ENCODE results near the gene WNK4. TPM values are rescaled to one million over a fixed set of nuclear protein-coding genes. Genes with fewer than 3 reads are reported as not detected.

Gene WNK4
- total RNA-seq, 1 donor from 2014 or later: 5.8 TPM

GRCh38 chr17:42781639-42782165 is 1.3 kb downstream of the WNK4 start:
- Mint-ChIP-seq H3K4me3 (ENCODE audit: low read depth) (peak overlapping the region; percentile 69), H3K4me1 (ENCODE audit: low read depth) (peaks cover 14% of the 10 kb centered on the region), H3K27ac (no peak overlapping the region), H3K27me3 (peaks cover 35% of the 10 kb centered on the region), H3K9me3 (ENCODE audit: low read depth) (no peaks in the 10 kb centered on the region), H3K36me3 (ENCODE audit: insufficient read depth) (peaks cover 6% of the 10 kb centered on the region)
- DNase-seq (ENCODE audit: low spot score, unreplicated experiment): no peak
- TF ChIP-seq CTCF (IDR thresholded peaks at IDR 0.05; ENCODE audit: unreplicated experiment): no peak

GRCh38 chr17:42782166-42783061 is 2.0 kb downstream of the WNK4 start:
- peaks cover 35% of the 10 kb centered on the region for H3K27me3 Mint-ChIP-seq
- H3K4me3 Mint-ChIP-seq (ENCODE audit: low read depth): no peak overlapping the region
- no peak overlapping the region for H3K27ac Mint-ChIP-seq
- no peak for TF ChIP-seq CTCF (IDR thresholded peaks at IDR 0.05; ENCODE audit: unreplicated experiment)
- no peaks in the 10 kb centered on the region for H3K9me3 Mint-ChIP-seq (ENCODE audit: low read depth)
- peaks cover 14% of the 10 kb centered on the region for H3K4me1 Mint-ChIP-seq (ENCODE audit: low read depth)
- DNase-seq (ENCODE audit: low spot score, unreplicated experiment): no peak
- H3K36me3 Mint-ChIP-seq (ENCODE audit: insufficient read depth): peaks cover 6% of the 10 kb centered on the region

GRCh38 chr17:42783062-42783790 is 2.8 kb downstream of the WNK4 start:
- Mint-ChIP-seq H3K9me3 (ENCODE audit: low read depth) (no peaks in the 10 kb centered on the region), H3K36me3 (ENCODE audit: insufficient read depth) (peaks cover 1% of the 10 kb centered on the region), H3K27me3 (peaks cover 35% of the 10 kb centered on the region), H3K4me1 (ENCODE audit: low read depth) (peaks cover 14% of the 10 kb centered on the region), H3K27ac (peak overlapping the region; percentile 43), H3K4me3 (ENCODE audit: low read depth) (no peak overlapping the region)
- DNase-seq (ENCODE audit: low spot score, unreplicated experiment): no peak
- no peak for TF ChIP-seq CTCF (IDR thresholded peaks at IDR 0.05; ENCODE audit: unreplicated experiment)

- peaks cover 1% of the 10 kb centered on the region for H3K36me3 Mint-ChIP-seq (ENCODE audit: insufficient read depth)
- no peak for TF ChIP-seq CTCF (IDR thresholded peaks at IDR 0.05; ENCODE audit: unreplicated experiment)
- H3K27ac Mint-ChIP-seq: peak overlapping the region; percentile 43
- H3K27me3 Mint-ChIP-seq: peaks cover 35% of the 10 kb centered on the region
- DNase-seq (ENCODE audit: low spot score, unreplicated experiment): no peak
- H3K4me1 Mint-ChIP-seq (ENCODE audit: low read depth): peaks cover 14% of the 10 kb centered on the region
- H3K9me3 Mint-ChIP-seq (ENCODE audit: low read depth): no peaks in the 10 kb centered on the region
- H3K4me3 Mint-ChIP-seq (ENCODE audit: low read depth): no peak overlapping the region
These were observed 3.4 kb downstream of the WNK4 start for GRCh38 chr17:42783791-42784138.

GRCh38 chr17:42784409-42784808 is 4.0 kb downstream of the WNK4 start:
- Mint-ChIP-seq H3K27ac (no peak overlapping the region), H3K4me1 (ENCODE audit: low read depth) (peaks cover 12% of the 10 kb centered on the region), H3K4me3 (ENCODE audit: low read depth) (no peak overlapping the region), H3K36me3 (ENCODE audit: insufficient read depth) (no peaks in the 10 kb centered on the region), H3K27me3 (peaks cover 35% of the 10 kb centered on the region), H3K9me3 (ENCODE audit: low read depth) (no peaks in the 10 kb centered on the region)
- DNase-seq (ENCODE audit: low spot score, unreplicated experiment): no peak
- no peak for TF ChIP-seq CTCF (IDR thresholded peaks at IDR 0.05; ENCODE audit: unreplicated experiment)

All from progenitor cell of endocrine pancreas (in vitro differentiated cells).